Aorta (tissue), 5 donors: Measurements from ENCODE around the gene IPPK. TPM values are rescaled to one million over a fixed set of nuclear protein-coding genes. Genes with fewer than 3 reads are reported as not detected.

ENCODE experiments used
- ATAC-seq: fragments of 200-7000 bp; cut with Tn5 transposase; one replicate; pipeline ENCODE4 v1.9.1; 2022; ENCODE audit warnings: moderate library complexity; ENCODE audit not compliant: low FRiP score
- DNase-seq, 2 donors: peaks; one replicate each; pipeline ENCODE4 v3.0.0-alpha.2; 2020
- H3K27ac ChIP-seq, 2 donors: one replicate each; pipeline ENCODE4 v1.5.1; 2013; ENCODE audit warnings: low read length in 2 of 2, mild to moderate bottlenecking in 2 of 2, moderate library complexity in 2 of 2, control low read depth in 1 of 2, inconsistent platforms in 1 of 2, low read depth in 1 of 2
- H3K27me3 ChIP-seq, 2 donors: one replicate each; pipeline ENCODE4 v1.6.1; 2013; ENCODE audit warnings: control low read depth in 1 of 2, low read length in 1 of 2, mild to moderate bottlenecking in 1 of 2, moderate library complexity in 1 of 2; ENCODE audit not compliant: insufficient read depth in 2 of 2, control insufficient read depth in 1 of 2
- H3K36me3 ChIP-seq, 2 donors: one replicate each; pipeline ENCODE4 v1.6.1; 2013; ENCODE audit warnings: control low read depth in 1 of 2, low read length in 1 of 2, mild to moderate bottlenecking in 1 of 2; ENCODE audit not compliant: insufficient read depth in 2 of 2, control insufficient read depth in 1 of 2
- H3K4me1 ChIP-seq, 2 donors: one replicate each; pipeline ENCODE4 v1.6.1; 2013; ENCODE audit warnings: low read length in 2 of 2, control low read depth in 1 of 2, mild to moderate bottlenecking in 1 of 2, moderate library complexity in 1 of 2; ENCODE audit not compliant: insufficient read depth in 2 of 2, control insufficient read depth in 1 of 2
- H3K4me3 ChIP-seq, 2 donors: one replicate each; pipeline ENCODE4 v1.5.1; 2013; ENCODE audit warnings: low read length in 2 of 2, control low read depth in 1 of 2, mild to moderate bottlenecking in 1 of 2
- H3K9me3 ChIP-seq: one replicate; pipeline ENCODE4 v1.6.1; 2013; ENCODE audit warnings: mild to moderate bottlenecking, low read length; ENCODE audit not compliant: control insufficient read depth
- WGBS, 2 donors: extraction: QIAGEN DNeasy Blood & Tissue Kit; methylation state at CpG; one replicate each; pipeline ENCODE4 v1.1.7; 2013; 5-methylcytosine and 5-hydroxymethylcytosine counted together
- intact Hi-C, 2 donors: fragments of 100-400 bp; cut with DNase I; formaldehyde crosslinking; loops; one replicate each; pipeline versions ENCODE4 v1.14.2 to v1.15.0; 2022
- polyA plus RNA-seq, 2 donors: library from polyadenylated mRNA; stranded (reverse); fragments of 200-250 nt; gene quantifications; one replicate each; pipeline ENCODE4 v1.2.3, GENCODE V29; 2013
- total RNA-seq, 2 donors: library from RNA; stranded (reverse); fragmentation: NEBNext Ultra II Directional; extraction: Animal tissue kit (Norgen Biotek cat#: 25700); gene quantifications; one replicate each; pipeline ENCODE4 v1.2.1, GENCODE V29; 2021
- donor health status: healthy with polysubstance abuse.
- donor health status: Bipolar disorder and iron deficiency.
- donor health status: DM: no; HTN: no; CAD: no.
- donor health status: DM: no; HTN: no; CAD: no.
- donor health status: DM: yes; HTN: yes; CAD: no.

The IPPK gene
- total and polyA plus RNA-seq, 4 donors = 2.5 to 12.1 (median 6.8) TPM

DNA sequence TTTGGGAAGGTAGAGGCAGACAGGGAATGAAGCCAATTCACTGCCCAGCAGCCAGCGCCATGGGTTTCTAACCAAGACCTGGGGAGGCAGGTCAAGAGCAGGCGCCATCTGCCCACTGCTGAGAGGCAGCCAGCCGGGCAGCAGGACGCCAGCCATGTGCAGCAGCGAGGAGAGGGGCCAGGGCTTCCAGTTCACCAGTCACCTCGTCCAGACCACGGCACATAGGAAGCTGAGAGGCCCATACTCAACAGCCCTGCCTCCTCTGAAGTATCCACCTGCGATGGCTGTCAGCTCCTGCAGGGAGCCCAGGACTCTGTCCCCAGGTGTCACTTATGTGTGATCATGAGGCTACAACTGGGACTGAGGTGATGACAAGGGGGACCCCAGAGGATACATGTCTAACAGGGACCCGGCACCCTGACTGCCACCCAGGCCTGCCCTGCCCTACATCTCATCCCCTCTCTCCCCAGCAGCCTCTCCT, 30.1 kb downstream of the IPPK start:
- H3K9me3 ChIP-seq = no peaks in the 10 kb centered on the region
- H3K4me3 ChIP-seq = no peak overlapping the region
- no peaks in the 10 kb centered on the region for H3K4me1 ChIP-seq
- H3K36me3 ChIP-seq = peaks cover 0 to 7% of the 10 kb centered on the region in 2 donors
- intact Hi-C loops = loop anchor here in 1 of 2 donors (10.0 kb wide), 1 partner anchor 135 kb away; no protein-coding TSS in a partner anchor
- H3K27me3 ChIP-seq = no peaks in the 10 kb centered on the region
- DNase-seq (peak; percentile 21 to 63), ATAC-seq (no peak)
- WGBS, 2 donors = 82 to 85% methylated on average over 9 of the region's 9 CpGs
- no peak overlapping the region for H3K27ac ChIP-seq

DNA sequence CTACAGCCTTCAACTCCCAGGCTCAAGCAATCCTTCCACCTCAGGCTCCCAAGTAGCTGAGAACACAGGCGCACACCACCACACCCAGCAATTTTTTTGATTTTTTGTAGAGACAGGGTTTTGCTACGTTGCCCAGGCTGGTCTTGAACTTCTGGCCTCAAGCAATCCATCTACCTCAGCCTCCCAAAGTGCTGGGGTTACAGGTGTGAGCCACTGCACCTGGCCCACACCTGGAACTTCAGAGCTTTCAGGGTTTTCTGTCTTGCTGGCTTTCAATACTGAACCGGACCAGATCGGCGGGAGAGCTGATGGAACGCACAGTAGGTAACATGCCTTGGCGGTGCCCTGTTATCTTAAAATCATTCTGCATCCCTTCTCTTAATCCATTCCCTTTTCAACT, 30.8 kb downstream of the IPPK start:
- no peaks in the 10 kb centered on the region for H3K4me1 ChIP-seq
- peaks cover 0 to 7% of the 10 kb centered on the region in 2 donors for H3K36me3 ChIP-seq
- 95 to 97% methylated on average over 7 of the region's 7 CpGs for WGBS, 2 donors
- DNase-seq (no peak), ATAC-seq (no peak)
- H3K27ac ChIP-seq = no peak overlapping the region
- no peak overlapping the region for H3K4me3 ChIP-seq
- intact Hi-C loops = loop anchor here in 1 of 2 donors (10.0 kb wide), 1 partner anchor 134 kb away; no protein-coding TSS in a partner anchor
- H3K9me3 ChIP-seq = no peaks in the 10 kb centered on the region
- H3K27me3 ChIP-seq = no peaks in the 10 kb centered on the region

DNA sequence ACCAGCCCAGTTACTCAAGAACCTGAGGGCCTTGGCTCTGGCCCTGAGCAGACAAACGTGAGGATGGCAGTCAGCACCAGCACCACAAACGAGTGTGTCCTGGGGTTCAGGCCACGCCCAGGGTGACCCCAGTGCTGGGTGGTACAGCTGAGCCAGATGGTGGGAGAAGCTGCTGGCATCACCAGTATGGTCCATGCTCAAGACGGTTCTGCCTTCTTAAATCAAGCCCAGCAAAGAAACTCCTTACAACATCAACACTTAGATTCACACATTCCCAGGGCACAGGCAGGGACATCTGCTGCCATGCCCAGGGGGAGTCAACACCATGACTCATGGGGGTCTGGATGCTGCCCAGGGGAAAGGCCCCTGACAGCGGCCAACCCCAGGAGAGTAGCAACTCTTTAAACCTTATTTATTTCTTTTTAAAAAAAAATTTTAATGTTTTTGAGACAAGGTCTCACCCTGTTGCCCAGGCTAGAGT, 31.3 kb downstream of the IPPK start:
- no peak overlapping the region for H3K4me3 ChIP-seq
- 74 to 78% methylated on average over 5 of the region's 5 CpGs for WGBS, 2 donors
- ATAC-seq = no peak

DNA sequence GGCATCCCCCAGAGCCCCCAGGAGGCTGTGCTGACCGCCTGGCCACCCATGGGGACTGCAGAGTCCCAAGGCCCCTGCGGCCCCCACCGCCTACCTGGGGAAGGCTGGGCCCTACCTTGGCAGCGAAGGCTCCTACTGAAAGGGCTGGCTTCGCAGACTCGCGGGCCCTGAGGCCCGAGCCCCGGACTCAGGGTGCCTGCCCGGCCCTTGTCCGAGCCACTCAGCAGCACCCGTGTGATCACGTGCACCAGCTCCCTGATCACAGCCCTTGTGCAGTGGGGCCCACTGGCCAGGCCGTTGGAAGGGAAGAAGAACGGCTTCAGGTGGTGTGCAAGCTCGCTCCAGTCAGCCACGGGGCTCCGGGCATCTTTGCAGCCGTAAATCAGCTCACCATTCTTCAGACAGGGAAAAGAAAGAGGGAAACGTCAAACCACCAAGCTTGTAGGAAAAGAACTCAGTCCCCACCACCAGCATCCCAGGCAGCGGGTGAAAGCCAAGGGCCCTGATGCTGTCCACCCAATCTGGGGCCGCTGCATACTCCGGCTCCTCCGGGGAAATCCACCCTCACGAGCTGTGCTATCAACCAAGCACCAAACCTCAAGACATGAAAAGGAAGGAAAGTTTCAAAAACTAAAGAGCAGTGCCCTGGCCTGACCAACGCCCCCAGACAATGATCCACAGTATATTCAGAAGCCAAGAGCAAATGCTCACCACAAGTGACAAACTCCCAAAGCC, 31.9 kb downstream of the IPPK start:
- peak; percentile 23 to 65 for DNase-seq
- H3K9me3 ChIP-seq = no peaks in the 10 kb centered on the region
- WGBS, 2 donors = 90% methylated on average over 26 of the region's 26 CpGs
- no peak for ATAC-seq
- no peak overlapping the region for H3K4me3 ChIP-seq
- no peaks in the 10 kb centered on the region for H3K27me3 ChIP-seq
- H3K4me1 ChIP-seq = no peaks in the 10 kb centered on the region
- intact Hi-C loops = loop anchor here in 1 of 2 donors (10.0 kb wide), 1 partner anchor 133 kb away; no protein-coding TSS in a partner anchor
- H3K27ac ChIP-seq = no peak overlapping the region
- peaks cover 0 to 9% of the 10 kb centered on the region in 2 donors for H3K36me3 ChIP-seq

More for the DNA sequence above, 31.3 kb downstream of the IPPK start:
- intact Hi-C loops = loop anchor here in 1 of 2 donors (10.0 kb wide), 1 partner anchor 134 kb away; no protein-coding TSS in a partner anchor
- Histone ChIP-seq H3K4me1 (no peaks in the 10 kb centered on the region), H3K27me3 (no peaks in the 10 kb centered on the region), H3K27ac (no peak overlapping the region), H3K36me3 (peaks cover 0 to 9% of the 10 kb centered on the region in 2 donors), H3K9me3 (no peaks in the 10 kb centered on the region)
- DNase-seq = peak; percentile 22 to 56

DNA sequence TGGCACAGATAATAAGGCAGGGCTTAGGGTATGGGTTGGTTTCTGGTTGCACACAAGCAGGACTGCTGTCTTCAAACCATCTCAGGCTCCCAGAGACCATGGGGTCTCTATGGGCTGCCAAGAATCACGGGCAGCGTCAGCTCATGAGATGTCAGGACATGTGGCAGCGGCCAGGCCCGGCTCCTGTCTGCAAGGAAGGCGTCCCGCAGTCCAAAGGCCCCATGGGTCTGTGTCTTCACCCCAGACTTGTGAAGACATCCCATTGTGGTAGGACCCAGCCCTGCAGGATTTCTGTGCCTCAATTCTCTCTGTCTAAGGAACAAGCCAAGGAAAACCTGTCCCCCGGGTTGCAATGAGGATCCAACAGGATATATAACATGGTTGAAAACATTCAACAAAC, 32.6 kb downstream of the IPPK start:
- H3K36me3 ChIP-seq = peaks cover 0 to 9% of the 10 kb centered on the region in 2 donors
- H3K4me1 ChIP-seq = no peaks in the 10 kb centered on the region
- no peak overlapping the region for H3K27ac ChIP-seq
- no peaks in the 10 kb centered on the region for H3K27me3 ChIP-seq
- H3K4me3 ChIP-seq = no peak overlapping the region
- intact Hi-C loops = loop anchor here in 1 of 2 donors (10.0 kb wide), 1 partner anchor 133 kb away; no protein-coding TSS in a partner anchor
- ATAC-seq (no peak), DNase-seq (peak; percentile 15 to 50)
- no peaks in the 10 kb centered on the region for H3K9me3 ChIP-seq
- WGBS, 2 donors = 84 to 87% methylated on average over 7 of the region's 7 CpGs

DNA sequence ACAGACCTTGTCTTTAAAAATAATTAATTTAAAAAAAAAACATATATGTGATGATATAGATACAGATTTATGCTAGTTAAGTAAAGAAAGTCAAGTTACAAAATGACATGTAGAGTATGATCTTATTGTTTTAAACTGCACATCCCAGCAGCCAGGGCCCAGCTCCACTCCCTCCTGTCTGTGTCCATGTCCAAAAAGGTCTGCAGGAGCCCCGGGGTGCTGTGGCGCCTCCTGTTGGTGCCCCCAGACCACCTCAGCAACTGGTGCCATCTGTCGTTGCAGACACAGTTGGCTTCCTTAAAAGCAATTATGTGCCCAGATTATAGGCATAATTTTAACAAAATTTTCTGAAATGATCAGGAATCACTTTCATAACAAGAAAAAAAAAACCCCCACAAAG, 33.3 kb downstream of the IPPK start:
- H3K9me3 ChIP-seq = no peaks in the 10 kb centered on the region
- intact Hi-C loops = loop anchor here in 1 of 2 donors (10.0 kb wide), 1 partner anchor 132 kb away; no protein-coding TSS in a partner anchor
- DNase-seq (peak; percentile 23 to 45), ATAC-seq (no peak)
- H3K36me3 ChIP-seq = peaks cover 0 to 7% of the 10 kb centered on the region in 2 donors
- 83% methylated on average over 3 of the region's 3 CpGs for WGBS, 2 donors
- H3K4me3 ChIP-seq = no peak overlapping the region
- no peak overlapping the region for H3K27ac ChIP-seq
- H3K4me1 ChIP-seq = no peaks in the 10 kb centered on the region
- no peaks in the 10 kb centered on the region for H3K27me3 ChIP-seq

DNA sequence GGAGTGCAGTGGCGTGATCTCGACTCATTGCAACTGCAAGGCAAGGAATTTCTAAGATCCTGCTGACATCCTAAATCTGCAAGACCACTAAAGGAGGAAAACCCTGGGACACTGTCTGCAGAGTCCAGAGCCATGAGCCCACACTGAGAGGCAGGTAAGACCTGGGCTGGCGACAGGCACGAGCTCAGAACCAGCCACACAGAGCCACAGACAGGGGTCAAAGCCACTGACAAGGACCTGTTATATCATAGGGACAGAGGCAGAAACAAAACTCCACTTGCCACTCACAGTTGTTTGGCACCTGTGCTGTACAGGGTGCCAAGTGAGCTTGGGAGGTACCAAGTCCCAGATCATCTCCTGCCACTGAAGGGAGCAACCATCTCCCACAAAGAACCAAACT, 34.2 kb downstream of the IPPK start:
- WGBS, 2 donors = 92 to 93% methylated on average over 4 of the region's 4 CpGs
- Histone ChIP-seq H3K4me1 (no peaks in the 10 kb centered on the region), H3K36me3 (peaks cover 0 to 7% of the 10 kb centered on the region in 2 donors), H3K4me3 (no peak overlapping the region), H3K9me3 (no peaks in the 10 kb centered on the region), H3K27me3 (no peaks in the 10 kb centered on the region), H3K27ac (no peak overlapping the region)
- ATAC-seq = no peak
- no peak for DNase-seq
- intact Hi-C loops = loop anchor here in 1 of 2 donors (2.0 to 10.0 kb wide), 4 partner anchors 131 to 491 kb away; partner anchors contain the start of genes CENPP and NOL8

DNA sequence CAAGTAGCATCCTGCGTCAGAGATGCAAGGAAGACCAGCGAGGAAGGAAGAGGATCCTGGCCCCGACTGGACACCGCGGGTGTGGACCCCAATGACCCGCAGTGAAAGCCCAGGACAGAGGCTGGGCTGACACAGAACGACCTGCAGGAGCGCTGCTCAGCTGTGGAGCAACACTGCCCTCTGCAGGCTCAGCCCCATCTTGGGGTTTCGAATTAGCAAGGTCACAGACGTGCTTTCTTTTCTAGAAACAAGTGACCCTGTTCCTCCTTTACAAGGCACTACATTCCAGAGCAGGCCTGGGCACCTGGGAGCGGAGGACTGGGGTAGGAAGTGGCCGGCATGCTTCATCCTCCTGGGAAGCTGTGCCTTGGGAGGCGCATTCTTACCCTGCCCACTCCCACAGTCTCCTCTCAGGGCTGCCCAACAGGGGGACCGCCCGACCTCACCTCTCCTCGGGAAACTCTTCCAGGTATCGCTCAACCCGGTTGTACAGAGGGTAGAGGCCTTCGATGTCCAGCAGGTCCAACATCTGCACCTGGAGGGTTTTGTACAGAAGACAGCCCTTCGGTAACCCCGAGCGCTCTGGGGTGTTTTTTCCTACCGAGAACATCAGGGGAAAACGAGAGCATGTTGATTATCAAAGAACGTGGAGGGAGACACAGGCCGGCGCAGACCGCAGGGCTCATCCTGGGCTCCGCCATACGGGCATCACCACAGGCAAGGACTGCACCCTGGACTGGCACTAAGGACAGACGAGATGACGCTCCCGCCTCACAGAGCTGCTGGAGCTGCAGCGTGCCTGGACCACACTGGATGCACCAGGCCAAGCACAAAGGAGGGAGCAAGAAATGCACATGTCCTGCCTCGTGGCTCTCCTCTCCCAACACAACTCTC, 35.0 kb downstream of the IPPK start:
- Histone ChIP-seq H3K9me3 (no peaks in the 10 kb centered on the region), H3K36me3 (peaks cover 0 to 7% of the 10 kb centered on the region in 2 donors), H3K27me3 (no peaks in the 10 kb centered on the region), H3K27ac (no peak overlapping the region), H3K4me1 (no peaks in the 10 kb centered on the region), H3K4me3 (no peak overlapping the region)
- intact Hi-C loops = loop anchor here (2.0 to 10.0 kb wide), 6 partner anchors 130 to 490 kb away; partner anchors contain the start of genes CENPP (in 1 of the 2) and NOL8 (in 1 of the 2)
- ATAC-seq = peak; percentile 94
- peak; percentile 86 to 93 for DNase-seq
- WGBS, 2 donors = 55 to 56% methylated on average over 35 of the region's 35 CpGs
